H9 (cell line): Measurements from ENCODE around the gene COA7. TPM values are rescaled to one million over a fixed set of nuclear protein-coding genes. Genes with fewer than 3 reads are reported as not detected.

Experiments
- DNase-seq: peaks from one replicate; pipeline ENCODE4 v3.0.0-alpha.2; 2017
- H2AFZ ChIP-seq: one replicate; pipeline ENCODE4 v1.6.1; 2013; ENCODE audit warnings: mild to moderate bottlenecking, low read length, control low read depth, moderate library complexity
- H2AK5ac ChIP-seq: 2 replicates; pipeline ENCODE4 v1.6.1; 2013; ENCODE audit warnings: low read length, control low read depth, mixed read lengths; ENCODE audit not compliant: insufficient read length
- H2BK120ac ChIP-seq: one replicate; pipeline ENCODE4 v1.6.1; 2013; ENCODE audit warnings: low read depth, mild to moderate bottlenecking, low read length, control low read depth, inconsistent platforms; ENCODE audit not compliant: poor library complexity, severe bottlenecking
- H2BK12ac ChIP-seq: 2 replicates; pipeline ENCODE4 v1.6.1; 2013; ENCODE audit warnings: low read length, control low read depth, mixed read lengths, low read depth; ENCODE audit not compliant: insufficient read length
- H2BK15ac ChIP-seq: 2 replicates; pipeline ENCODE4 v1.6.1; 2013; ENCODE audit warnings: low read depth, low read length, control low read depth
- H2BK20ac ChIP-seq: one replicate; pipeline ENCODE4 v1.6.1; 2013; ENCODE audit warnings: low read depth, mild to moderate bottlenecking, low read length, control low read depth, inconsistent platforms; ENCODE audit not compliant: poor library complexity, severe bottlenecking
- H2BK5ac ChIP-seq: 2 replicates; pipeline ENCODE4 v1.6.1; 2013; ENCODE audit warnings: low read length, control low read depth, mixed read lengths; ENCODE audit not compliant: insufficient read length
- H3K14ac ChIP-seq: 2 replicates; pipeline ENCODE4 v1.6.1; 2013; ENCODE audit warnings: low read length, control low read depth; ENCODE audit not compliant: insufficient read depth
- H3K18ac ChIP-seq: 2 replicates; pipeline ENCODE4 v1.6.1; 2013; ENCODE audit warnings: low read depth, mild to moderate bottlenecking, mixed read lengths, low read length, control low read depth; ENCODE audit not compliant: insufficient read length
- H3K23ac ChIP-seq: 2 replicates; pipeline ENCODE4 v1.6.1; 2013; ENCODE audit warnings: low read length, control low read depth, mixed read lengths, low read depth; ENCODE audit not compliant: insufficient read length
- H3K23me2 ChIP-seq: 2 replicates; pipeline ENCODE4 v1.6.1; 2013; ENCODE audit warnings: low read depth, mild to moderate bottlenecking, mixed read lengths, low read length, control low read depth; ENCODE audit not compliant: insufficient read length, poor library complexity, severe bottlenecking
- H3K27ac ChIP-seq: 2 replicates; pipeline ENCODE4 v1.5.1; 2013; ENCODE audit warnings: low read length, control low read depth, mixed read lengths, low read depth; ENCODE audit not compliant: insufficient read length
- H3K27me3 ChIP-seq: 2 replicates; pipeline ENCODE4 v1.6.1; 2013; ENCODE audit warnings: low read length, control low read depth, inconsistent platforms; ENCODE audit not compliant: insufficient read depth
- H3K4ac ChIP-seq: 2 replicates; pipeline ENCODE4 v1.6.1; 2013; ENCODE audit warnings: low read depth, mild to moderate bottlenecking, control low read depth, inconsistent platforms, low read length, moderate library complexity
- H3K4me1 ChIP-seq: 2 replicates; pipeline ENCODE4 v1.6.1; 2013; ENCODE audit warnings: low read length, control low read depth, inconsistent platforms; ENCODE audit not compliant: insufficient read depth
- H3K4me2 ChIP-seq: 2 replicates; pipeline ENCODE4 v1.6.1; 2013; ENCODE audit warnings: low read length, control low read depth, mixed read lengths; ENCODE audit not compliant: insufficient read length, insufficient read depth
- H3K56ac ChIP-seq: 2 replicates; pipeline ENCODE4 v1.6.1; 2013; ENCODE audit warnings: low read depth, mild to moderate bottlenecking, mixed read lengths, low read length, control low read depth; ENCODE audit not compliant: insufficient read length
- H3K79me1 ChIP-seq: 2 replicates; pipeline ENCODE4 v1.6.1; 2013; ENCODE audit warnings: low read depth, mild to moderate bottlenecking, moderate library complexity, low read length, control low read depth, inconsistent platforms; ENCODE audit not compliant: insufficient read depth, poor library complexity, severe bottlenecking
- H3K79me2 ChIP-seq: 2 replicates; pipeline ENCODE4 v1.6.1; 2013; ENCODE audit warnings: low read length, control low read depth, inconsistent platforms; ENCODE audit not compliant: insufficient read depth
- H3K9ac ChIP-seq: 2 replicates; pipeline ENCODE4 v1.6.1; 2013; ENCODE audit warnings: low read length, control low read depth, mixed read lengths; ENCODE audit not compliant: insufficient read length; ENCODE audit errors: extremely low read depth
- H3K9me3 ChIP-seq: one replicate; pipeline ENCODE4 v1.6.1; 2013; ENCODE audit warnings: low read depth, low read length, inconsistent platforms; ENCODE audit not compliant: control insufficient read depth
- H3T11ph ChIP-seq: one replicate; pipeline ENCODE4 v1.6.1; 2013; ENCODE audit warnings: mild to moderate bottlenecking, low read length, control low read depth, inconsistent platforms
- H4K20me1 ChIP-seq: one replicate; pipeline ENCODE4 v1.6.1; 2013; ENCODE audit not compliant: control insufficient read depth, insufficient read length, insufficient read depth
- H4K5ac ChIP-seq: 2 replicates; pipeline ENCODE4 v1.6.1; 2013; ENCODE audit warnings: low read depth, mild to moderate bottlenecking, mixed read lengths, low read length, control low read depth; ENCODE audit not compliant: insufficient read length
- H4K8ac ChIP-seq: replicated peaks from 2 replicates; pipeline ENCODE4 v1.6.1; 2013; ENCODE audit warnings: low read length, control low read depth, mixed read lengths, low read depth; ENCODE audit not compliant: insufficient read length
- H4K91ac ChIP-seq: 2 replicates; pipeline ENCODE4 v1.6.1; 2013; ENCODE audit warnings: low read depth, mild to moderate bottlenecking, moderate library complexity, mixed read lengths, low read length, control low read depth; ENCODE audit not compliant: insufficient read length
- H3K27ac Mint-ChIP-seq, 3 experiments: 2 replicates in 2 of 3; 3 replicates in 1 of 3; pipeline ENCODE4 v1.8.0; 2020 to 2021; ENCODE audit warnings: mixed read lengths in 3 of 3, mild to moderate bottlenecking in 1 of 3, moderate library complexity in 1 of 3
- H3K27me3 Mint-ChIP-seq: 2 replicates; pipeline ENCODE4 v1.8.0; 2021; ENCODE audit warnings: low read depth, mild to moderate bottlenecking, moderate library complexity, mixed read lengths
- H3K36me3 Mint-ChIP-seq, 3 experiments: 2 replicates in 2 of 3; 3 replicates in 1 of 3; pipeline ENCODE4 v1.8.0; 2020 to 2021; ENCODE audit warnings: low read depth in 3 of 3, mixed read lengths in 3 of 3; ENCODE audit not compliant: insufficient read depth in 1 of 3
- H3K4me1 Mint-ChIP-seq, 2 experiments: 2 replicates each; pipeline ENCODE4 v1.8.0; 2020; ENCODE audit warnings: mixed read lengths in 2 of 2
- H3K4me3 Mint-ChIP-seq, 2 experiments: 2 replicates in 1 of 2; 3 replicates in 1 of 2; pipeline ENCODE4 v1.8.0; 2020 to 2021; ENCODE audit warnings: mild to moderate bottlenecking in 2 of 2, mixed read lengths in 2 of 2, moderate library complexity in 1 of 2
- H3K9me3 Mint-ChIP-seq, 2 experiments: 2 replicates in 1 of 2; 3 replicates in 1 of 2; pipeline ENCODE4 v1.8.0; 2020; ENCODE audit warnings: mild to moderate bottlenecking in 2 of 2, mixed read lengths in 2 of 2, moderate library complexity in 1 of 2
- WGBS: extraction: QIAGEN DNeasy Blood & Tissue Kit; methylation state at CpG from one replicate; pipeline ENCODE4 v1.1.7; 2013; ENCODE audit warnings: missing lambda C conversion rate, low lambda C conversion rate, mixed read lengths; ENCODE audit not compliant: insufficient read length; ENCODE audit errors: extremely low coverage; 5-methylcytosine and 5-hydroxymethylcytosine counted together
- total RNA-seq: library from RNA; stranded (reverse); gene quantifications from 2 replicates; pipeline ENCODE4 v1.2.1, GENCODE V29; 2021
- TF ChIP-seq, protein P1 (sequence below): fragments of 200-600 bp; sonication (generic); conservative IDR thresholded peaks from 3 replicates; pipeline ENCODE4 v1.8.0; 2021; ENCODE audit warnings: antibody characterized with exemption, mild to moderate bottlenecking

The COA7 gene
- total RNA-seq, 1 experiment from 2014 or later: 69.1 TPM

DNA sequence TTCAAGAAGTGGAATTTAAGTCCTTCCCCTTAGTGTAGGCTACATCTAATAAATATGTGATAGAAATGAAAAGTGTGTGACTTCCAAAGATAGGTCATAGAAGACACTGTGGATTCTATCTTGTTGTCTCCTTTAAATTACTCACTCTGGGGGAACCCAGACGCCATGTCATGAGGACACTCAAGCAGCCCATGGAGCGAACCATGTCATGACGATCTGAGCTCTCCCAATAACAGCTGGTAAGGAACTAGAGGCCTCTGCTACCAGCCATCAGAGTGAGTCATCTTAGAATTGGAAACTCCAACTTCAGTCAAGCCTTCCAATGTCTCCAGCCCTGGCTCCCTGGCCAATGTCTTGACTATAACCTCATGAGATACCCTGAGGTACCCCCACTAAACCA lies 6.3 kb downstream of the COA7 start:
- H3K9me3 ChIP-seq: no peaks in the 10 kb centered on the region
- Mint-ChIP-seq H3K9me3 (no peaks in the 10 kb centered on the region), H3K4me1 (peaks cover 3 to 5% of the 10 kb centered on the region in 2 experiments; a peak in 2 of 4 replicates), H3K27ac (no peak overlapping the region), H3K27me3 (no peaks in the 10 kb centered on the region), H3K4me3 (no peak overlapping the region), H3K36me3 (peaks cover 29 to 75% (median 68%) of the 10 kb centered on the region in 3 experiments)
- no peak overlapping the region for H3K18ac ChIP-seq
- no peak overlapping the region for H3K9ac ChIP-seq
- no peak overlapping the region for H3K4ac ChIP-seq
- H3T11ph ChIP-seq: no peak overlapping the region
- H4K5ac ChIP-seq: no peak overlapping the region
- peaks cover 5% of the 10 kb centered on the region for H3K79me1 ChIP-seq
- no peak overlapping the region for H3K27ac ChIP-seq
- no peak for DNase-seq
- TF ChIP-seq, protein P1, sequence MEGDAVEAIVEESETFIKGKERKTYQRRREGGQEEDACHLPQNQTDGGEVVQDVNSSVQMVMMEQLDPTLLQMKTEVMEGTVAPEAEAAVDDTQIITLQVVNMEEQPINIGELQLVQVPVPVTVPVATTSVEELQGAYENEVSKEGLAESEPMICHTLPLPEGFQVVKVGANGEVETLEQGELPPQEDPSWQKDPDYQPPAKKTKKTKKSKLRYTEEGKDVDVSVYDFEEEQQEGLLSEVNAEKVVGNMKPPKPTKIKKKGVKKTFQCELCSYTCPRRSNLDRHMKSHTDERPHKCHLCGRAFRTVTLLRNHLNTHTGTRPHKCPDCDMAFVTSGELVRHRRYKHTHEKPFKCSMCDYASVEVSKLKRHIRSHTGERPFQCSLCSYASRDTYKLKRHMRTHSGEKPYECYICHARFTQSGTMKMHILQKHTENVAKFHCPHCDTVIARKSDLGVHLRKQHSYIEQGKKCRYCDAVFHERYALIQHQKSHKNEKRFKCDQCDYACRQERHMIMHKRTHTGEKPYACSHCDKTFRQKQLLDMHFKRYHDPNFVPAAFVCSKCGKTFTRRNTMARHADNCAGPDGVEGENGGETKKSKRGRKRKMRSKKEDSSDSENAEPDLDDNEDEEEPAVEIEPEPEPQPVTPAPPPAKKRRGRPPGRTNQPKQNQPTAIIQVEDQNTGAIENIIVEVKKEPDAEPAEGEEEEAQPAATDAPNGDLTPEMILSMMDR: no peak
- peaks cover 10% of the 10 kb centered on the region; the same call in 1 of the 2 replicates for H3K79me2 ChIP-seq
- no peak overlapping the region for H4K8ac ChIP-seq
- H2AFZ ChIP-seq: no peak overlapping the region
- H4K20me1 ChIP-seq: no peaks in the 10 kb centered on the region
- H2AK5ac ChIP-seq: no peak overlapping the region
- H3K14ac ChIP-seq: no peak overlapping the region
- H2BK15ac ChIP-seq: no peak overlapping the region
- no peak overlapping the region for H2BK120ac ChIP-seq
- WGBS: no CpG with 5 or more reads among the region's 3 CpGs
- H2BK12ac ChIP-seq: no peak overlapping the region
- no peak overlapping the region for H3K23ac ChIP-seq
- H3K23me2 ChIP-seq: no peaks in the 10 kb centered on the region
- no peak overlapping the region for H3K4me2 ChIP-seq
- no peaks in the 10 kb centered on the region for H3K4me1 ChIP-seq
- no peak overlapping the region for H2BK5ac ChIP-seq
- H2BK20ac ChIP-seq: no peak overlapping the region
- H3K56ac ChIP-seq: no peak overlapping the region
- H3K27me3 ChIP-seq: no peaks in the 10 kb centered on the region
- no peak overlapping the region for H4K91ac ChIP-seq
